GM23338 (cell line): ENCODE measurements around the gene RIN3.

Source experiments
- CREB1 ChIP-seq: fragments of 250-450 bp; sonication (Bioruptor Pico); IDR thresholded peaks from 2 replicates; pipeline ENCODE4 v1.5.0; 2020; ENCODE audit warnings: low read depth, mild to moderate bottlenecking, moderate library complexity
- CTCF ChIP-seq, 2 experiments: fragments of 200-600 bp in 1 of 2; sonication (generic) in 1 of 2; conservative IDR thresholded peaks; 2 replicates each; pipeline versions ENCODE4 v1.5.1 to v1.6.1; 2016 to 2017; ENCODE audit warnings: antibody characterized with exemption in 2 of 2, low read depth in 2 of 2, mild to moderate bottlenecking in 2 of 2, moderate library complexity in 1 of 2
- ETS1 ChIP-seq: IDR thresholded peaks from 2 replicates; pipeline ENCODE4 v1.6.1; 2016; ENCODE audit warnings: antibody characterized with exemption
- EZH2 ChIP-seq: fragments of 200-600 bp; sonication (generic); IDR thresholded peaks from one replicate; pipeline ENCODE4 v1.8.0; 2017; ENCODE audit warnings: antibody characterized with exemption, mild to moderate bottlenecking, low read depth; ENCODE audit not compliant: unreplicated experiment
- EZH2phosphoT487 ChIP-seq: fragments of 200-600 bp; sonication (generic); IDR thresholded peaks from one replicate; pipeline ENCODE4 v1.8.1; 2018; ENCODE audit warnings: antibody characterized with exemption; ENCODE audit not compliant: unreplicated experiment
- NANOG ChIP-seq: IDR thresholded peaks from 2 replicates; pipeline ENCODE4 v1.6.1; 2016; ENCODE audit warnings: antibody characterized with exemption, borderline replicate concordance
- POLR2AphosphoS5 ChIP-seq: IDR thresholded peaks from 2 replicates; pipeline ENCODE4 v1.6.1; 2016; ENCODE audit warnings: antibody characterized with exemption, low read depth
- REST ChIP-seq: IDR thresholded peaks from one replicate; pipeline ENCODE4 v1.6.1; 2018; ENCODE audit warnings: antibody characterized with exemption; ENCODE audit not compliant: unreplicated experiment

GRCh38 chr14:92501891-92502351 is 11.7 kb upstream of the RIN3 start:
- TF ChIP-seq REST (no peak), CTCF (conservative IDR thresholded peaks at IDR 0.05; ENCODE audit: low read depth in 2 of 2) (no peak), EZH2phosphoT487 (no peak), POLR2AphosphoS5 (no peak), EZH2 (no peak), NANOG (no peak), ETS1 (no peak), CREB1 (no peak)
